ENCODE results near the gene INTS6. TPM values are rescaled to one million over a fixed set of nuclear protein-coding genes. Genes with fewer than 3 reads are reported as not detected.

Gene INTS6, protein sequence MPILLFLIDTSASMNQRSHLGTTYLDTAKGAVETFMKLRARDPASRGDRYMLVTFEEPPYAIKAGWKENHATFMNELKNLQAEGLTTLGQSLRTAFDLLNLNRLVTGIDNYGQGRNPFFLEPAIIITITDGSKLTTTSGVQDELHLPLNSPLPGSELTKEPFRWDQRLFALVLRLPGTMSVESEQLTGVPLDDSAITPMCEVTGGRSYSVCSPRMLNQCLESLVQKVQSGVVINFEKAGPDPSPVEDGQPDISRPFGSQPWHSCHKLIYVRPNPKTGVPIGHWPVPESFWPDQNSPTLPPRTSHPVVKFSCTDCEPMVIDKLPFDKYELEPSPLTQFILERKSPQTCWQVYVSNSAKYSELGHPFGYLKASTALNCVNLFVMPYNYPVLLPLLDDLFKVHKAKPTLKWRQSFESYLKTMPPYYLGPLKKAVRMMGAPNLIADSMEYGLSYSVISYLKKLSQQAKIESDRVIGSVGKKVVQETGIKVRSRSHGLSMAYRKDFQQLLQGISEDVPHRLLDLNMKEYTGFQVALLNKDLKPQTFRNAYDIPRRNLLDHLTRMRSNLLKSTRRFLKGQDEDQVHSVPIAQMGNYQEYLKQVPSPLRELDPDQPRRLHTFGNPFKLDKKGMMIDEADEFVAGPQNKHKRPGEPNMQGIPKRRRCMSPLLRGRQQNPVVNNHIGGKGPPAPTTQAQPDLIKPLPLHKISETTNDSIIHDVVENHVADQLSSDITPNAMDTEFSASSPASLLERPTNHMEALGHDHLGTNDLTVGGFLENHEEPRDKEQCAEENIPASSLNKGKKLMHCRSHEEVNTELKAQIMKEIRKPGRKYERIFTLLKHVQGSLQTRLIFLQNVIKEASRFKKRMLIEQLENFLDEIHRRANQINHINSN
- total RNA-seq (2022; extraction: Qiagen RNA extraction; ENCODE audit: low read depth) = 9.5 to 11.4 TPM (median 10.0 TPM) in 5 replicates

GRCh38 chr13:51452361-51453206, at the start of gene INTS6:
Gene INTS6, minus strand, starts transcription at chr13:51453036. Its CDS starts 511 bp downstream, at chr13:51452525.

DNA sequence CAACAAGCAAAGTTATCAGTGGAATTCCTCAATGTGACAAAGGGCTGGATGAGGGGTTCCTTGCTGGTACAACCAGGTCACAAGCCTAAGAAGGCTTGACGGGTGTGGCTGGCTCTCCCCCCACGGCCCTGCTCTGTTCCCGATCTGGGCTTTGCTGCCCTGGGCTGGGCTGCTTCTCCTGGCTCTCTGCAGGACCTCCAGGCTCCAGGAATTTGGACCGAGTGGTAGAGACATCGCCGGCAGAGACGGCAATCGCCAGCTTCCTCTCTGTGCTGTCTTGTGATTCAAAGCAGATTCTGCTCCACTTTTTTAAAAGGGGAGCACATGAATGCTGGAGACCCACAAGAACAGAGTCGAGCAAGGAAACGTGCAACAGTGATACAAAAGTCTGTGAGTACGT, 113.5 kb downstream of the INTS6 start, which contains the start of gene SERPINE3:
TSS of gene SERPINE3 (plus strand) at position 338 of the 400 bp plus-strand sequence. CDS start 1,401 bp downstream, outside the sequence.

Other genes with a start within 250 kb of the INTS6 start
- gene FAM124A, start 230.6 kb downstream of the INTS6 start, total RNA-seq (2022; extraction: Qiagen RNA extraction; ENCODE audit: low read depth) = 2.0 to 2.6 TPM (median 2.4 TPM) in 5 replicates
- gene SERPINE3, start 113.3 kb downstream of the INTS6 start, total RNA-seq (2022; extraction: Qiagen RNA extraction; ENCODE audit: low read depth) = 0.05 TPM in 1 of 5 replicates, not detected in the others
- 1.8 to 4.4 TPM (median 2.8 TPM) in 5 replicates for gene WDFY2, start 131.4 kb upstream of the INTS6 start, total RNA-seq (2022; extraction: Qiagen RNA extraction; ENCODE audit: low read depth)